ENCODE results near the gene CRAMP1.

DNA sequence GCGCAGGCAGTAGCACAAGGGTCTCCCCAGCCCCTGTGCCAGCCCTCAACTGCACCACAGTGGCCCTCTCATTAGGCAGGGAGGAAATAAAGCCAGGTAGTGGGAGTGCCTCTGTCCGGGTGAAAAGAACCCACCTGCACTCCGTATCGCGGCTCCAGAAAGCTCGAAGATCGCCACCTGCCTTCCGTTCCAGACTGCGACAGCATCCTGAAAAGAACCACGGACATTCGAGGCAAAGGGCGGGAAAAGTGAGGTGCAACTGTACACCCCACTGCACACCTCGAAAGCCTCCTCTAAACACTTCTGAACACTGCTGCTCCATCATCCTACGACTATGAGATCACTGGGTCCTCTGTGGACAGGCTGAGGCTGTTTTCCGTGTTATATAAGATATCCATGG, 29.0 kb upstream of the CRAMP1 start:
- TF ChIP-seq POLR2A (IDR thresholded peaks at IDR 0.05) (no peak), CTCF (IDR thresholded peaks at IDR 0.05) (no peak)
